HG02623 (cell line): ENCODE results near the gene MOCOS.
A peak's percentile ranks its signal among the peaks of the same experiment; 100 is the strongest.
"Not testable (repeated sequence)": the region's sequence is repeated elsewhere in the genome, so short reads cannot be mapped to it uniquely, and the experiment has no call there.

Experiments
- ATAC-seq: cut with Tn5 transposase; IDR thresholded peaks from one replicate; pipeline ENCODE4 v1.9.1; 2021; ENCODE audit warnings: moderate library complexity; ENCODE audit not compliant: unreplicated experiment

The MOCOS gene

GRCh38 chr18:36187193-36187825 is at the start of gene MOCOS:
Gene MOCOS, plus strand, starts transcription at chr18:36187497. Its CDS starts 43 bp downstream, at chr18:36187540.
- ATAC-seq: peak; percentile 70

DNA sequence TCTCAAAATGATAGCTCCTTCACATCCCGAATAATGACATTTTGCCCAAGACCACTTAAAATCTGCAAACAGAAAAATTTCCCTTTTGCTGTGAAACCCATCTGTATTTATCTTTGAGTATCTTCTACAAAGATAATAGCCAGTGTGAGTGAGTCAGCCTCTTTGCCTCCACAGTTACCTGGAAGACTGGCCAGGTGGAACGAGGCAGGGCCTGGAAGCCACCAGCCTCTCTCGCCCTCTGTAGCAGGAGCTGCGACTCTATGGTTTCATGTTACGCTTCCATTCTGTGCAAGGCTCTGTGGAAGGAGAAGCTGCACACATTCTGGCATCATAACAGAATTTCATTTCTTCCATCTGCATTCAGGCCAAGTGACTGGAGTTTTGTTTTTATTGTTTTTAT is 48.1 kb upstream of the MOCOS start:
- no peak for ATAC-seq

DNA sequence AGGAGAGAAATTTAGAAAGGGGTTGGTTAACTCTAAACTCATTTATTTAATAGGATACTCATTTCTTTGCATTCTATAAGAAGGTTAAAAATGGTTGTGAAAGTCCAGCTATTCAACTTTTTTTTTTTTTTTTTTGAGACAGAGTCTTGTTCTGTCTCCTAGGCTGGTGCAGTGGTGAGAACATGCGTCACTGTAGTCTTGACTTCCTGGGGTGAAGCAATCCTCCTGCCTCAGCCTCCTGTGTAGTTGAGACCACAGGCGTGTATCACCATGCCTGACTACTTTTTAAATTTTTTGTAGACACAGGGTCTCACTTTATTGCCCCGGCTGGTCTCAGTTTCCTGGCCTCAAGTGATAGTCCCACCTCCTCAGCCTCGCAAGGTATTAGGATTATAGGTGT is 45.7 kb upstream of the MOCOS start:
- ATAC-seq: no peak

DNA sequence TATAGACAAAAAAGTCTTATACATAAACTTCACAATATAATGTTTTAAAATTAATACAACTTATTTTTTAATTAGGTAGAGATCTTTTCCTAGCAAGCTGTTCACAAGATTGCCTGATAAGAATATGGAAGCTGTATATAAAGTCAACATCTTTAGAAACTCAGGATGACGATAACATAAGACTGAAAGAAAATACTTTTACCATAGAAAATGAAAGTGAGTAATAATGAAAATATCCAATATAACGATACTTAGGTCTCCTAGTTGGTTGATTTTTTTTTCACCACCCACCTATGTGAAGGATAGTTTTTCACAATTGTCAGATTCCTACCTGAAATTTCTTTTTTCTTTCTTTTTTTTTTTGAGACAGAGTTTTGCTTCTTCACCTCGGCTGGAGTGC is 44.5 kb upstream of the MOCOS start:
- ATAC-seq: no peak

- ATAC-seq: no peak
Observed at GRCh38 chr18:36143391-36143790, 43.9 kb upstream of the MOCOS start.

DNA sequence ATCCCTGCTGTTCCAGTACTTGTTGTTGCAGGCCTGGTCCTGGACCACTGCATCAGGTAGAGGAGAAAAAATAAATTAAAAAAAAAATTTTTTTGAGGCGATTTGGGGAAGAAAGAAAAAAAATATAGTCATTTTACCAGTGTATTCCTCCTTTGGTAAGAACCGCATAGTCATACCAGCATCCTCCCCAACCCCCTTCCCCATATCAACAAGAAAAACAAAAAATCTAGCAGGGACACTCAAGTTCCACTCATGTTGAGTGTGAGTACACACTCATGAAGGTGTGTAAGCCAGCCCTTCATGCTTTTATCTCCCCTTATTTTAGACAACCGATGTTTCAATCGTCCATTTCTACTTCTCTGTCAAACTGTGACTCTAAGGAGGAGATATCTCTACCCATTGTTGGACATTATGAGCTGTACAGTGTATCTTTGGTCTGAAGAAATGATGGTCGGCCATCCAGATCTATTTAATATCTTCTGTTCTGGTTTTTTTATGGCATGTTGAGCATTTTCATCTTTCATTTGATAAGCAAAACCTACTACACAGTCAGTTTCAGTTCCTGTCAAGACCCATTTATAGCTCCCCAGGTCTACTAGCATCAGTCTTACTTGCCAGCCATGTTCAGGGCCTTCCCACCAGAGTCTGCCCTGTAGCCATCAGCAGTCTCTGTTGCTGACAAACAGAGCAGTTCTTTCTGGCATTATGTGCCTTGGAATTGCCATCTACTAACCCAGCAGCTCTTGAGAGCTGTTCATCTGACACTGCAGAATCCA is 37.6 kb upstream of the MOCOS start:
- ATAC-seq: peak; percentile 99

GRCh38 chr18:36152781-36153180 is 34.5 kb upstream of the MOCOS start:
- no peak for ATAC-seq

GRCh38 chr18:36153203-36153602 is 34.1 kb upstream of the MOCOS start:
- no peak for ATAC-seq

DNA sequence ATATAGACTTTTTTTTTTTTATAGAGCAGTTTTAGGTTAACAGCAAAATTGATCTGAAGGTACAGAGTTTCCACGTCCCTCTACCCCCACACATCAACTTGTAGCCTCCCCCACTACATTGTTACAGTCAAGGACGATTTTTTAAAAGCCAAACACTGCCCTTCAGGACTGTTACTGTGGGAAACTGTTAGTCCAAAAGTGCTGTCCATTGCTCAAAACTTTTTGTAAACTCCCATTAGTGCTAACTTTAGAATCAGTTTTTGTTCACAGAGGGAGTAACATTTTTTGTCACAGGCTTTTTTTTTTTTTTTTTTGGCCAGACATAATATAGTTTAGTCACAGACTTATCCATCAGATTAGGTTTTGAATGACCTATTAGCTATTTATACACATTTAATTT is 33.5 kb upstream of the MOCOS start:
- no peak for ATAC-seq

DNA sequence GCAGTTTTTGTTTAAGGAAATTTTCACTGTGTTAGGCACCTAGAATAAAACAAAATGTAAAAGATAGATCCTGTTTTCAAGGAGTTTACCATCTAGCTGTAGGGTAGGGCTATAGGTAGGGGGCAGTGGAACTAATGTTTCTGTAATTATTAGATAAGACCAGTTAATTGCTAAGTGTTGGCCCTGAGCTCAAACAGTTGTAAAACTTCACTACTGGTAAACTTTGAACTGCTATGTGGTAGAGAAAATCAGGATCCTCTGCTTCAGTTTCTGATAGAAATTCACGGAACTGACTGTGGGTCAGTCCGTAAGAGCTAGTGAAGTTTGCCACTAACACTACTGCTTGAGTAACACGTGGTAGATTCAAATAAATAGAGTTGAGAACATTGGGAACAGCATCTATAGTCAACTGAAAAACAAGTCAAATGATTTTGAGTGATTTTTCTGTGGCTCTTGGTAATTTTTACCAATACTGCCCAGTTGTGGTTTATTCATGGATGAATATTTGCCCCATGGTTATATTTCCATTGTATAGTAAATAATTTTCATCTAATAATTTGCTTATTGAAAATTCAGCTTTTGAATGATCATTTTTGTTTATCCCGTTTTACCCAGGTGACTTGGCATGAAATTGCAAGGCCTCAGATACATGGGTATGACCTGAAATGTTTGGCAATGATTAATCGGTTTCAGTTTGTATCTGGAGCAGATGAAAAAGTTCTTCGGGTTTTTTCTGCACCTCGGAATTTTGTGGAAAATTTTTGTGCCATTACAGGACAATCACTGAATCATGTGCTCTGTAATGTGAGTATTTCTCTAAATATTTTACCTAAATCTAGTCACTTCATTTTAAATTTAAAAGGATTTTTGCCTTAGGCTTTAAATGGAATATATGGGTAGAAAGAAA is 31.2 kb upstream of the MOCOS start:
- no peak for ATAC-seq

DNA sequence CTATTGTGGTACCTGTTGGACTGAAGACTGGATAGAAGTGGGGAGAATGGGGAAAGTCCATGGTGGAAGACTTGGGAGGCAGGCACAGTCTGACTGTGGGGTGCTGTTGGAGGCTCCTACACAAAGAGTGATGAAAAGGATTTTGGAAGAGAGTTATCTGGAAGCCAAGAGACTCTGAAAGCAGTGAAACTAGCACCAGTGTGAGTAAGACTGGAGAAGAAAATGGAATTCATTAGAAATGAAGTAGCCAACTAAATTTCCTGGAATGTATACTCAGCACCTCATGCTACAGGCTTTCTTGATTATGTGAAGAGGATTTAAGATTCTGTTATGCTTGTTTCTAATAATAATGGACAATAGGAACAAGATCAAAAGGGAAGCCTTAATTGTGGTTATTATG is 29.9 kb upstream of the MOCOS start:
- ATAC-seq: no peak

DNA sequence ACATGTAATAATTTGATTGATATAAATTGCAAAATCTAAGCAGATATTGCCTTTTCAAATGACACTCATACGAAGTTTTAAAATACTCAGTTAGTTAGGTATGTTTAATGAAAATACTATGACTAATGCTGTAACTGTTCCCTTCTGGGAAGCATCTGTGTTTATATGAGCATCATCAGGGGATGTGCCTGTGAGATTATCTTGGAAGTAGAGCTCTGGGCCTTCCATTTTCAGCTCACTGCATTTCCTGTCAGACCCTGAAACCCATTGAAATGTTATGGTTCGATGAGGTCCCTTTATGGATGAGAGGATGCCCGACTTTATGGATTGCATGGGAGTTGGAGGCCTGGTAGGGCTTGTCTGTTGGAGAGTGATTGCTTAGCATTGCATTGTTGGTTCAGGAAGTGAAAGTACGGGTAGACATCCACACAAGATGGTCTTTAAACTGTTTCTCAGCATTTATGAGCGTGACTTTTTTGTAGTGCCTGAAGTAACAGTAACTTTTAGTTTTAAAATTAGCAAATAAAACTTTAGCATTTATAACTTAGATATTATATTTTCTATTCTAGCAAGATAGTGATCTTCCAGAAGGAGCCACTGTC is 28.9 kb upstream of the MOCOS start:
- ATAC-seq: no peak

DNA sequence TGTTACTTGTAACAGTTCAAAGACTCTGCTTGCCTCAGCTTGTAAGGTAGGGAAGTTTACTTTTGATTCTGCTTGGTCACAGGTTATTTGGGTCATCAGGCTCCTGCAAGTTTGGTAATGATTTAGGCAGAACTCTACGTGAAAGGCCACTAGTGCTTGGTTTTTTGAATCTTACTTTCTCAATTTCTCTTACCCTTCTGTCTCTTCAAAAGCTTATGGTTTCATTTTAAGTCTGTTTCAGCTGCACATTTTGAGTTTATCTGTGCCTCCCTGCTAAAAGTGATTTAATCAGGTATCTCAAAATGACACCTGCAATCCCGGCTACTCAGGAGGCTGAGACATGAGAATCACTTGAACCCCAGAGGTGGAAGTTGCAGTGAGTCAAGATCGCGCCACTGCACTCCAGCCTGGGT is 26.3 kb upstream of the MOCOS start:
- ATAC-seq: no peak

DNA sequence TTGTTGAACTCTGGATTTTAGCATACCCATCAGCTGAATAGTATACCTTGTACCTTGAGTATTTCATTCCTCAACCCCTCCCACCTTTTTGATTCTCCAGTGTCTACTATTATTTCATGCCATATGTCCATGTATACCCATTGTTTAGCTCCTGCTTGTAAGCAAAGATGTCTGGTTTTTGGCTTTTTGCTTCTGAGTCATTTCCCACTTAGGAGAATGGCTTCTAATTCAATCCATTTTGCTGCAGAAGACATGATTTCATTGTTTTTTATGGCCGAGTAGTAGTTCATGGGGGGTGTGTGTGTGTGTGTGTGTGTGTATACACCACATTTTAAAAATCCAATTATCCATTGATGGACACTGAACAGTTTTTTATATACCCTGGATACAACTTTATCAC is 24.3 kb upstream of the MOCOS start:
- no peak for ATAC-seq

DNA sequence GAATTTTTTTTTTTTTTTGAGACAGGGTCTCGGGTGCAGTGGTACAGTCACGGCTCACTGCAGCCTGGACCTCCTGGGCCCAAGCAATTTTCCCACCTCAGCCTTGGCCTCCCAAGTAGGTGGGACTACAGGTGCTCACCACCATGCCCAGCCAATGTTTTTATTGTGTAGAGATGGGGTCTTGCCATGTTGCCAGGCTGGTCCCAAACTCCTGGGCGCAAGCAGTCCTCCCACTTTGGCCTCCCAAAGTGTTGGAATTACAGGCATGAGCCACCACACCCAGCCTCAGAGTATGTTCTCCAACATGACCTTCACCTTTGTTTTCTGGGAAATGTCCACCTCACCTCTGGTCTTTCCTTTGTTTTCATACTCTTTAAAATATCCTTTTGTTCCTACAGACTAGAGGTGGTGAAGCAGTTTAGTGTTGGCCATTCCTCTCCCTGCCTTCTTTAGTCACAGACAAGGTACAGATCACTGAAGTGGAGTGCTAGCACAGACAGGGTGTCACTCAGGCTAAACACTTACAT is 19.5 kb upstream of the MOCOS start:
- no peak for ATAC-seq

GRCh38 chr18:36168296-36168695 is 19.0 kb upstream of the MOCOS start:
- not testable (repeated sequence) for ATAC-seq

DNA sequence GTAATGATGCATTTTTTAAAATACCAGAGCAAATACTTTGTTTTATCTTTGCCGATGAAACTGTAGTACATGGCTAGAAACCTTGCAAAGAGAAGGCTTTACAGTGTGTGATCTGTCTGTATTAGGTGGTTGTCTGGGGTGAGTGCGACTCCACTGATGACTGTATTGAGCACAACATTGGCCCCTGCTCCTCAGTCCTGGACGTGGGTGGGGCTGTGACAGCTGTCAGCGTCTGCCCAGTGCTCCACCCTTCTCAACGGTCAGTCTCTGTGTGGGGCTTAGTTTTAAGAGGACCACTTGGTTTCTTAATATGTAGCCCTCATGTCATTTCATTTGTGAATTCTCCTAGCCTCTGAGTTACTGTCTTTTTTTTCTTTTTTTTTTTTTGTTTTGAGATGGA is 17.4 kb upstream of the MOCOS start:
- ATAC-seq: no peak

- no peak for ATAC-seq
Observed at GRCh38 chr18:36175481-36175880, 11.8 kb upstream of the MOCOS start.

GRCh38 chr18:36176177-36176584 is 11.1 kb upstream of the MOCOS start:
- no peak for ATAC-seq

DNA sequence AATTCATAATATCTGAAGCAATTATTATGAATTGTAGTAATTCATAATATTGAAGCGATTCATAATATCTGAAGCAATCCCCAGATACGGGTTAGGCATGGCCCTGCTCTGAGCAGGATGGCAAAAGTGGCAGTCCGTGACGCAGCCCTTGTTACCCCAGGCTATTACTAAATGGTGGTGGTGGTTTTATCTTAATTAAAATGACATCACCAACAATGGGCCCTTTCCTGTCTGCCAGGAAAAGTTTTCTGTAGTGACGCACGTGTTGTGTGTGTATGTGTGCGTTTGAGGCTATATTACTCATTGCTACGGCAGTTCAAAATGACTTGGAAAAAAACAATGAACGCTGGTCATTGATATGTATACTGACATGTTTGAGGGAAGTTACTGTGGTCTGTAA is 10.6 kb upstream of the MOCOS start:
- no peak for ATAC-seq

DNA sequence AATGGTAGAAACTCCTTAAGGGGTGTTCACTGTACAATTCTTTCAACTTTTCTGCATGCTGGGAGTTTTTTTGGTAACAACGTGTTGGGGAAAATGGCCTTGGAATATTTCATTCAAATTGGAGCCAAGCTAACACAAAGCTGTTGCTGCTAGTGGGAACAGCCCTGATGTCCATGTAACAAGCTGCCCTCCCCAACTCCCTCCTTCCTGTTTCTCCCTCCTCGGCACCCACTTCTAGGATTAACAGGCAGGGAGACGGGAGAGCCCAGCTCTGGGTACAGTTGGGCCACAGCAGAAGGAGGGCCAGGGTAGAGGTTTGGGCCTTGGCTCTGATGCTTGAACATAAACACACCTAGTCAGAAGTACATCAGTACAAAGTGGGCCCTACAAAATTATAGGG is 9.4 kb upstream of the MOCOS start:
- ATAC-seq: no peak
